Activated T-cell treated with anti-CD3 and anti-CD28 coated beads, Interleukin-2, amount 50 U/mL, for 24 hours (primary cell): ENCODE measurements around the gene CHN2.

Experiments
- DNase-seq: peaks from one replicate; pipeline ENCODE4 v3.0.0-alpha.2; 2020
- H3K27ac Mint-ChIP-seq: 2 replicates; pipeline ENCODE4 v1.8.0; 2020; ENCODE audit warnings: mild to moderate bottlenecking, mixed read lengths
- H3K27me3 Mint-ChIP-seq: 2 replicates; pipeline ENCODE4 v1.8.0; 2020; ENCODE audit warnings: mixed read lengths
- H3K36me3 Mint-ChIP-seq: 2 replicates; pipeline ENCODE4 v1.8.0; 2020; ENCODE audit warnings: low read depth, mixed read lengths
- H3K4me1 Mint-ChIP-seq: 2 replicates; pipeline ENCODE4 v1.8.0; 2020; ENCODE audit warnings: low read depth, mixed read lengths
- H3K4me3 Mint-ChIP-seq: 2 replicates; pipeline ENCODE4 v1.8.0; 2020; ENCODE audit warnings: mild to moderate bottlenecking, moderate library complexity, mixed read lengths
- H3K9me3 Mint-ChIP-seq: 2 replicates; pipeline ENCODE4 v1.8.0; 2020; ENCODE audit warnings: mixed read lengths

The CHN2 gene

DNA sequence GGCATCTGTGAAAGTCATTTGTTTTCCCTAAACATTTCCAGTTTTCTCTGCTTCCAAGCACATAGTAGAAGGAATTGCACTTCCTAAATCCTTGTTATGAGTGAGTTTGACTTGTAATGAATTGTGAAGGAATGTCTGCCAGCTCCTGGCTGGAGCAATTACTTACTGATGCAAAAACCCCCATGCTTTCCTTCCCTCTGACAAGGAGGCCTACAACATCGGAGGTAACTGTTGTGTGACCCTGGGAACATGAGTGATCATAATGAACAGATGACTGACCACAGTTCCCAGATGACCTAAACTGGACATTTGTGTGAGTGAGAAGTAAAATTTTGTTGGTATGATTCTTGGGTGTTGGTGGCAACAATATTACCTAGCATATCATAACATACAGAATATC, 26.9 kb upstream of the CHN2 start:
- Mint-ChIP-seq H3K27ac (no peak overlapping the region), H3K4me1 (no peaks in the 10 kb centered on the region), H3K9me3 (peaks cover 8% of the 10 kb centered on the region), H3K27me3 (peaks cover 16% of the 10 kb centered on the region), H3K36me3 (no peaks in the 10 kb centered on the region), H3K4me3 (no peak overlapping the region)
- no peak for DNase-seq

DNA sequence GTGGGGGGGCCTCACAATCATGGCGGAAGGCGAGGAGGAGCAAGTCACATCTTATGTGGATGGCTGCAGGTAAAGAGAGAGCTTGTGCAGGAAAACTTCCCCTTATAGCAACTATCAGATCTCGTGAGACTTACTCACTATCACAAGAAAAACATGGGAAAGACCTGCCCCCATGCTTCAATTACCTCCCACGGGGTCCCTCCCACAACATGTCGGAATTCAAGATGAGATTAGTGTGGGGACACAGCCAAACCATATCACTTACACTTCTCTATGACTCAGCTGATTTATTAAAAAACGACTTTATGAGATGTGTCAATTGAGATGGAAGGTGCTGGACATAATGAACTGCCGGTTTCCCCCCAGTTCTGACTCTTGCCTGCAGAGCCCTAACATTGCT, 23.8 kb upstream of the CHN2 start:
- H3K27me3 Mint-ChIP-seq: peaks cover 16% of the 10 kb centered on the region
- H3K4me3 Mint-ChIP-seq: no peak overlapping the region
- no peak overlapping the region for H3K27ac Mint-ChIP-seq
- H3K36me3 Mint-ChIP-seq: no peaks in the 10 kb centered on the region
- DNase-seq: no peak
- no peaks in the 10 kb centered on the region for H3K4me1 Mint-ChIP-seq
- H3K9me3 Mint-ChIP-seq: peaks cover 5% of the 10 kb centered on the region

DNA sequence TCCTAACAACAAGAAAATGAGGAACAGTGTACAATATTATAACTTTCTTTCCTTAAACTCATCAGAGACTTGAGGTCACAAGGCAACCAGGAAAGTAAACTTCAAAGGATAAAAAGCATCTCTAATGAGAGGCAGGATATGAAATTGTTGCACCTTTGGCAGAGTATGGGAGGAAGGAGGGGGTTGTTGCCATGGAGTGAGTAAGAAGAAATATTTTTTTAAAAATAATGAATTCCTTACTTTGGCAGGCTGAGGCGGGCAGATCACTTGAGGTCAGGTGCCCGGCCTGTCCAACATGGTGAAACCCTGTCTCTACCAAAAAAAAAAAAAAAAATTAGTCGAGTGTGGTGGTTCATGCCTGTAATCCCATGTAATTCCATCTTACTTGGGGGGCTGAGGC, 21.1 kb upstream of the CHN2 start:
- no peak overlapping the region for H3K4me3 Mint-ChIP-seq
- H3K27ac Mint-ChIP-seq: no peak overlapping the region
- H3K36me3 Mint-ChIP-seq: no peaks in the 10 kb centered on the region
- DNase-seq: no peak
- H3K9me3 Mint-ChIP-seq: no peaks in the 10 kb centered on the region
- peaks cover 20% of the 10 kb centered on the region for H3K27me3 Mint-ChIP-seq
- peaks cover 6% of the 10 kb centered on the region for H3K4me1 Mint-ChIP-seq

DNA sequence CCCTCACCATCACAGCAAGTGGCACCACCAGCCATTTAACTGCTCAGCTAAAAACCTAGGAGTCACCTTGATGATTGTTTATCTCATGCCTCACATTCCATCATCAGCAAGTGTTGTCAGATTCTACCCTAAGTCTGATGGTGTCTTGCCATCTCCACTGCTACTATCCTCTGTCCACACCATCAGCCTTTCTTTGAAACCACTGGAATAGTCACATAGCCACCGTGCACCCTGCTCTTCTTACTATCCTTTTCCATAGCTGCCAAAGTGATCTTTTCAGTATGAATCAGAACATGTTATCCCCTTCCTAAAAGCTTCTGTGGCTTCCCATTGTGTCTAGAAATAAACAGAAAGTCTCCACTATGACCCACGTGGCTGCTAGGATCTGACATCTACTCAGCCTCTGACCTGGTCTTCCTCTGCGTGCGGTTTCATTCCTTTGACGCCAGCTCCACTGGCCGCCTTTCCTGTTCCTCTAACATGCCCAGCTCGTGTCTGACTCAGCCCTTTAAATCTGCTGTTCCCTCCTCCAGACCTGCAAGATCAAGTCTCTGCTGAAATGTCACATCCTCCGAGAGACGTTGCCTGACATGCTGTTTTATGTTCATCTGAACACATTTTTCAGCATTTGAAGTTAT, 16.5 kb upstream of the CHN2 start:
- no peak for DNase-seq
- peaks cover 6% of the 10 kb centered on the region for H3K4me1 Mint-ChIP-seq

DNA sequence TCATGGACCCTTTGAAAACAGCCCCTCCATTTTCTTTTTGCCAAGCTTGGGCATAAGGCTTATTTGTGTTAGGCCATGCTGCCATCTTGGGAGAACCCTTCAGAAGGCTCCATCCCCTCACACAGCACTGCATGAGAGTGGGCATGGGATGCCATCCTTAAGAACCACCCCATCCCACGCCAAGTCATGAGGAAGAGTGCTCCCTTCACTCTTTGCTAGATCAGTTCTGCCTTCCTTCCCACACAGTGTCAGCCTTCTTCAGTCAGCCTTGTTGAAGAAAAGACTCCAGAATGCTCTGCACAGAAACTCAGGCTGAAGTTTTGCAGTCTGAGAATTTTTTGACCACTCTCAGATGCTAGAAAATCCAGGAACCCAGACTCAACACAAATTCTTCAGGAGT, 15.5 kb upstream of the CHN2 start:
- Mint-ChIP-seq H3K4me3 (no peak overlapping the region), H3K9me3 (no peaks in the 10 kb centered on the region), H3K27me3 (peaks cover 4% of the 10 kb centered on the region), H3K4me1 (peaks cover 6% of the 10 kb centered on the region), H3K27ac (no peak overlapping the region), H3K36me3 (no peaks in the 10 kb centered on the region)
- DNase-seq: no peak

More for the DNA sequence above, 16.5 kb upstream of the CHN2 start:
- no peaks in the 10 kb centered on the region for H3K36me3 Mint-ChIP-seq
- H3K9me3 Mint-ChIP-seq: no peaks in the 10 kb centered on the region
- H3K4me3 Mint-ChIP-seq: no peak overlapping the region
- H3K27me3 Mint-ChIP-seq: peaks cover 4% of the 10 kb centered on the region
- H3K27ac Mint-ChIP-seq: no peak overlapping the region

DNA sequence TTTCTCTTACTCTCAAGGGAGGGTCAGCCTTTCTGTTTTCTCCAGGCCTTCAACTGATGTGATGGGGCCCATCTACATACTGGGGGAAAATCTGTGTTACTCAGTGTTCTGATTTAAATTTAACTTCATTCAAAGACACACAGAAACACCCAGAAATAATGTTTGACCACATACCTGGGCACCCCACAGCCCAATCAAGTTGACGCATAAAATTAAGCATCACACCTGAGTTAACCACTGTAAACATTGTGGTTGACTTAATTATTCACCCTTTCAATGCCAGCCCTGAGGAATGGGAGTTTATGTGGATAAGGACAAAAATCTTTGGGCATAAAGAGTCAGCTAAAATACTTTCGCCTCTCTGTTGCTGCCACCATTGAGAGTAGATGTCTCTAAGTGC, 10.0 kb upstream of the CHN2 start:
- H3K4me3 Mint-ChIP-seq: no peak overlapping the region

DNA sequence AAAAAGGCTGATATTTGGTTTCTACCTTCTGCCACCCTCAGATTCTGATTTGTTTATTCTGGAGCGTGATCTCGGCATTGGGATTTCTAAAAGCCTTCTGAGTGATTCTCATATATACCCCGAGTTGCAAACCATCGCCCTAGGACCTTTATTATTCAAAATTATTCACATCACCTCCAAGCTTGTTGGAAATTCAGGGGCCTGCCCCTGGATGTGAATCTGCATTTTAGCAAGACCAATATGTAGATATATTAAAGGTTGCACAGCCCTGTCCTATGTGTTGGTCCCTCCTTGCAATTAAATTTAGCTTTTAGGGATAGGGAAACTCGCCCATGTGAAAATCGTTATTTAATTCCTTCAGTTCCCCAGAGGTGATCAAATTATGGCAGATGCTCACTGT, 9.0 kb upstream of the CHN2 start:
- Mint-ChIP-seq H3K36me3 (no peaks in the 10 kb centered on the region), H3K4me1 (no peaks in the 10 kb centered on the region), H3K27me3 (peaks cover 14% of the 10 kb centered on the region), H3K9me3 (no peaks in the 10 kb centered on the region), H3K4me3 (no peak overlapping the region), H3K27ac (no peak overlapping the region)
- DNase-seq: no peak

More for the DNA sequence above, 10.0 kb upstream of the CHN2 start:
- no peak overlapping the region for H3K27ac Mint-ChIP-seq
- H3K36me3 Mint-ChIP-seq: no peaks in the 10 kb centered on the region
- no peaks in the 10 kb centered on the region for H3K9me3 Mint-ChIP-seq
- DNase-seq: no peak
- no peaks in the 10 kb centered on the region for H3K4me1 Mint-ChIP-seq
- H3K27me3 Mint-ChIP-seq: peaks cover 5% of the 10 kb centered on the region

DNA sequence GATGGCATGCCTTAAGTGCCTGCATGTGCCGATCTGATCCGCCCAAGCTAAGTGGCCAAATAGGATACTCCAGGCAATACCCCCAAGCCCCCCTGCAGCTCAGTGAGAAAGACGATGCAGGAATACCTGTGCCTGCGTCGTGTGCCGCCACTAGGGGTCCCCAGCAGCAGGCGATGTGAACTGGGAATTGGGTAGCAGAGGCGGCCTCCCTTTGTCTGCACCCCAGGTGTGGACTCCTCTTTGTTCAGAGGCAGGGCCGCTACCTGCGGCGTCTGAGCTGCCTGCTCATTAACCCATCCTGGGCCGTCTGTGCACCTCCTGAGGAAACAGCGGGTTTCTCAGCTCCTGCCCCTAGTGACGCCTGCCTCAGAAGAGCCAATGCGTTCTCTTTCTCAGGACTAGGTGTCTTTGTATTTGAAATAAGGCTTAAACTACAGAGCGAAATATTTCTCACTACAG, 4.8 kb upstream of the CHN2 start:
- Mint-ChIP-seq H3K36me3 (no peaks in the 10 kb centered on the region), H3K27ac (no peak overlapping the region), H3K4me3 (no peak overlapping the region), H3K27me3 (peaks cover 42% of the 10 kb centered on the region), H3K9me3 (no peaks in the 10 kb centered on the region), H3K4me1 (no peaks in the 10 kb centered on the region)
- peak; percentile 73 for DNase-seq

DNA sequence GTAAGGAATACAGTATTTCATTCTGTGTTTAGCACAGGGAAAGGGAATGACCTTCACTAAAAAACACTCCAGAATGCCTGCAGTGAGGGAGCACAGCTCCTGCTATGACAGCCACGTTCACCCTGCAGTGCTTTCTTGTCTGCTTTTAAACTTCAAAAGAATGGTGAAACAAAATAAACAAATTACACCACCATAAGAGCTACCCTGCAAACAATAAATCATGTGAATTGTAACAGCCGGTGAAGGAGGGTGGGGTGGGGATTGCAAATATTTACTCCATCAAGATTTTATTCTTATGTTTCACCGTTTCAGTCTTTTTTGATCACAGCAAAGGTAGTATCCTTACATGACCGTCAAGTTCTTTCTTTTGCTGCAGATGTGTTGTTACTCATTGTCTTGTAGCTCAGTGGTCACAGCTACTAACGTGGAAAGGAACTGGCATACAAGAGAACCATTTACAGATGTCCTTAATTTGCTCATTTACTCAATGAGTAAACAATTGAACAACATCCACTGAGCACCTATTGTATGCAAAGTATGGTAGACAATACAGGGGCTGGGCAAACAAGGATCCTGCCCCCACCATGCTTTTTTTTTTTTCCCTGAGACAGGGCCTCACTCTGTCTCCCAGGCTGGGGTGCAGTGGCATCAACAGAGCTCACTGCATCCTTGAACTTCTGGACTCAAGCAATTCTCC, 4.1 kb upstream of the CHN2 start:
- no peaks in the 10 kb centered on the region for H3K9me3 Mint-ChIP-seq
- peaks cover 5% of the 10 kb centered on the region for H3K4me1 Mint-ChIP-seq
- no peak overlapping the region for H3K27ac Mint-ChIP-seq
- H3K36me3 Mint-ChIP-seq: no peaks in the 10 kb centered on the region
- DNase-seq: no peak
- peaks cover 48% of the 10 kb centered on the region for H3K27me3 Mint-ChIP-seq
- no peak overlapping the region for H3K4me3 Mint-ChIP-seq

DNA sequence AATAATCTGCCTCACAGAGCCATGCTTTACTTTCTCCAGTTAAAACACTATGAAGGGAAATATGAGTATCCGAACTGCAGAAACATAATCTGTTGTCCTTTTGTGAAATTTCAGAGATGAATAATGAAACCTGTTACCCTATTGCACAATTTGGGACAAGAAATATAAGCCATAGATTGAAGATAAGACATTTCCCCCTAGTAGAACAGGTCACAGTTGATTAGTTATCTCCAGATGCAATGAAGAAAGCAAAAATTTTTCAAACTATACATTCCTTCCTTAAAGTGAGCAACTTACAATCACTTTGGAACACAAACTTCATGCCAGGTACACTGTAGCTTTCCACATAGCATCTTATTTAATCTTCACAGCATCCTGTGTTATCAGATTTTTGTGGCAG, 2.3 kb upstream of the CHN2 start:
- Mint-ChIP-seq H3K4me3 (no peak overlapping the region), H3K27me3 (peaks cover 66% of the 10 kb centered on the region)

DNA sequence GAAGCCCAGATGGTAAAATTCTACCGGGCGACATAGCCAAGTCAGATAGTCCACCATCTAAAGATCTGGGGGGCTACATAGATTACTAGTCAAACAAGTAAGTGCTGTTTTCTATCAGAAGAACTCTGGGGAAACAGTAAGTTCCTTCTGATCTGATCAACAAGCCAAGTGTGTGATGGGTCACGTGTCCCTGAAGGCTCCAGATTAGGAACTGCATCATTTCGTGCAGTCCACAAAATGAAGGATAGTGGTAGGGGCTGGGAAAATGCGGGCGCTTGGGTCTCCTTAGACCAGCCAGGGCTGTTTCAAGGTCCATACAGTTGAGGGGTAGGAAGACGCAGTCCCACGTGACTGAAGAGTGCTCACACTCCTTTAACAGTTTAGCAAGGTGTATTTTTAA, 1.8 kb upstream of the CHN2 start:
- no peak for DNase-seq
- H3K9me3 Mint-ChIP-seq: no peaks in the 10 kb centered on the region
- H3K4me3 Mint-ChIP-seq: no peak overlapping the region
- H3K27ac Mint-ChIP-seq: no peak overlapping the region
- H3K27me3 Mint-ChIP-seq: peaks cover 71% of the 10 kb centered on the region
- peaks cover 20% of the 10 kb centered on the region for H3K4me1 Mint-ChIP-seq
- no peaks in the 10 kb centered on the region for H3K36me3 Mint-ChIP-seq

More for the DNA sequence above, 2.3 kb upstream of the CHN2 start:
- Mint-ChIP-seq H3K36me3 (no peaks in the 10 kb centered on the region), H3K27ac (no peak overlapping the region), H3K9me3 (no peaks in the 10 kb centered on the region), H3K4me1 (peaks cover 20% of the 10 kb centered on the region)
- DNase-seq: no peak

DNA sequence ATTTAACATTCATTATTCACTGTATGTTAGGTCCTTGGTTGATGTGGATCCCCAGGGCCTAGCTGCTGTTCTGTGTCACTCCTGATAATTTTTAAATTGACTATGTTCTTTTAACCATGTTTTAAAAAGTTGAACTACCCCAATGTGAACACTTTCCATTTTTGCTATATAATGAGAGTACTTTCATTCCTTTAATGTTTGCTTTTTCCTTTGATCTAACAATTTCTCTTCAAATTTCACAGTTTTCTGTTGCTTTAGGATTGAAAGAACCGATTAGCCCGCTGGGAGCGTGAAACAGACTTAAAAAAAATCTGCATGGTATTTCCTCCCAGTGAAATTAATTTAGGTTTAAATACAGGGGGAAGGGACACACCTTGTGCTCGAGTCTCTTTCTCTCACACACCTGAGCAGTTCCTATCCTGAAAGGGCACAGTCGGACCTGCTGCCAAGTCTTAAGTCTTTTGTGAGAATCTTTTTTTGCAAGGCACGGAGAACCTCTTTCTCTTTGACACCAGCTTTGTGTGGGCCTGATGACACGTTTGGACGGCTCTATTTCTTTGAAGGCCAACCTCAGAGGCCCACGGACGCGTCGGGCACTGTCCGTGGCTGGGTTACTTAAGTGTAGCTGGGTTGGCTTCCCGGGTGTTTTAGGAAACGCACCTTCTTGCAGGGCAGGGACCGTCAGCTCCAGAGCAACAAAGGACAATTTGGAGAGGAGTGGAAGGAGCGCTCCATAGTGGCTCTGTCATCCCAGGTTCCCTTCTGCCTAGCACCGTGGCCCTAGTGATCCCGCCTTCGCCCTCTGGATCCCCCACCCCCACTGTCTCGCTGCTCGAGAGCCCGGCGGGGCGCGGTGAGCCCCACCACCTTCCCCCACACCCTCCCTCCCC, 1.0 kb upstream of the CHN2 start:
- H3K27ac Mint-ChIP-seq: no peak overlapping the region

DNA sequence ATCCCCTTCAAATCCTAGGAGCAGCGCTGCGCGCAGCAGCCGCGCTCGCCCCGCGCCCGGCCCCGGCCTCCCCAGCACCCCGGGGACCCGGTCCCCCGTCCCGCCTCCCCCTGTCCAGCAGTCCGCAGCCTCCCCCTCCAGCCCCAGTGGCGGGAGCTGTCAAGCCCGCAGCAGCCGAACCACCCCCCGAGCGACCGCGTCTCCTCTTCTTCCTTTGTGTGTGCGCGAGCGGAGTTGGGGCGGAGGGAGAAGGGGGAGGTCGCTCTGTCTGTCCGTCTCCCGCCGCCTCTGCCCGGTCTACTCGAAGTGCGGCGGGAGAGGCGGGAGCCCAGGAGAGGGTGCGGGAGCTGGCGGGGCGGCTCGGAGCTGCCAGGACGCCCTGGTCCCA, 375 bp upstream of the CHN2 start:
- no peak for DNase-seq
- H3K36me3 Mint-ChIP-seq: no peaks in the 10 kb centered on the region
- peaks cover 20% of the 10 kb centered on the region for H3K4me1 Mint-ChIP-seq
- H3K27ac Mint-ChIP-seq: no peak overlapping the region
- H3K4me3 Mint-ChIP-seq: peak overlapping the region; percentile 74
- peaks cover 79% of the 10 kb centered on the region for H3K27me3 Mint-ChIP-seq
- no peaks in the 10 kb centered on the region for H3K9me3 Mint-ChIP-seq

More for the DNA sequence above, 1.0 kb upstream of the CHN2 start:
- Mint-ChIP-seq H3K9me3 (no peaks in the 10 kb centered on the region), H3K4me1 (peaks cover 20% of the 10 kb centered on the region), H3K4me3 (peak overlapping the region; percentile 34), H3K27me3 (peaks cover 75% of the 10 kb centered on the region), H3K36me3 (no peaks in the 10 kb centered on the region)
- DNase-seq: no peak

DNA sequence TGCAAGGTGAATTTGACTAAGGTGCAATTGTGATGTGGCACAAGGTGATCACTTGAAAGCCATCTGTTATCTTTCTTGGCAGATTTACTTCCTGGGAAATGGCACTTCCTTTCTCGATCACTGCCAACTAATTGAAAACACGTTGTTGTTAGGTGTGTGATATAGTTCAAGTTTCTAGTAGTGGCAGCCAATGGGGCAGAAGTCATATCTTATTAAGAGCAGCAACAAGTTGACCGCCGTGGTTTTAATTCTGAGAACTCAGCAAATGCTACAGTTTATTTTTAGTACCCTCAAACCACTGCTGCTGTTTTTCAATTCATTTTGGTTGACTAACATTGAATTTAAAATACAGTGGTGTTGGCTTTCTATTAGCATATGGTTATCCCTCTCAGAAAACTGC, 1.6 kb downstream of the CHN2 start:
- H3K36me3 Mint-ChIP-seq: no peaks in the 10 kb centered on the region
- no peak for DNase-seq

More for the DNA sequence above, 1.6 kb downstream of the CHN2 start:
- Mint-ChIP-seq H3K4me3 (peak overlapping the region; percentile 74), H3K9me3 (no peaks in the 10 kb centered on the region), H3K27me3 (peaks cover 81% of the 10 kb centered on the region), H3K27ac (no peak overlapping the region), H3K4me1 (peaks cover 20% of the 10 kb centered on the region)
